Astrocyte (in vitro differentiated cells and primary cell): ENCODE measurements around the gene PLBD1.

ENCODE experiments used
- CTCF ChIP-seq: IDR thresholded peaks from 2 replicates; pipeline ENCODE4 v1.5.1; 2011; ENCODE audit warnings: low read depth, mild to moderate bottlenecking, inconsistent platforms, low read length, moderate library complexity; ENCODE audit not compliant: insufficient read depth
- EZH2 ChIP-seq: IDR thresholded peaks from 2 replicates; pipeline ENCODE4 v1.6.1; 2012; ENCODE audit warnings: mild to moderate bottlenecking, low read length, inconsistent platforms; ENCODE audit not compliant: insufficient read depth

- TF ChIP-seq CTCF (no peak), EZH2 (no peak)
Observed at GRCh38 chr12:14505626-14506596, 61.8 kb downstream of the PLBD1 start.
